HuH-7 (cell line): ENCODE measurements around the gene ARPC5L.

Experiments used
- DNase-seq: peaks from one replicate; pipeline ENCODE4 v3.0.0; 2011; ENCODE audit warnings: low spot score

The ARPC5L gene

DNA sequence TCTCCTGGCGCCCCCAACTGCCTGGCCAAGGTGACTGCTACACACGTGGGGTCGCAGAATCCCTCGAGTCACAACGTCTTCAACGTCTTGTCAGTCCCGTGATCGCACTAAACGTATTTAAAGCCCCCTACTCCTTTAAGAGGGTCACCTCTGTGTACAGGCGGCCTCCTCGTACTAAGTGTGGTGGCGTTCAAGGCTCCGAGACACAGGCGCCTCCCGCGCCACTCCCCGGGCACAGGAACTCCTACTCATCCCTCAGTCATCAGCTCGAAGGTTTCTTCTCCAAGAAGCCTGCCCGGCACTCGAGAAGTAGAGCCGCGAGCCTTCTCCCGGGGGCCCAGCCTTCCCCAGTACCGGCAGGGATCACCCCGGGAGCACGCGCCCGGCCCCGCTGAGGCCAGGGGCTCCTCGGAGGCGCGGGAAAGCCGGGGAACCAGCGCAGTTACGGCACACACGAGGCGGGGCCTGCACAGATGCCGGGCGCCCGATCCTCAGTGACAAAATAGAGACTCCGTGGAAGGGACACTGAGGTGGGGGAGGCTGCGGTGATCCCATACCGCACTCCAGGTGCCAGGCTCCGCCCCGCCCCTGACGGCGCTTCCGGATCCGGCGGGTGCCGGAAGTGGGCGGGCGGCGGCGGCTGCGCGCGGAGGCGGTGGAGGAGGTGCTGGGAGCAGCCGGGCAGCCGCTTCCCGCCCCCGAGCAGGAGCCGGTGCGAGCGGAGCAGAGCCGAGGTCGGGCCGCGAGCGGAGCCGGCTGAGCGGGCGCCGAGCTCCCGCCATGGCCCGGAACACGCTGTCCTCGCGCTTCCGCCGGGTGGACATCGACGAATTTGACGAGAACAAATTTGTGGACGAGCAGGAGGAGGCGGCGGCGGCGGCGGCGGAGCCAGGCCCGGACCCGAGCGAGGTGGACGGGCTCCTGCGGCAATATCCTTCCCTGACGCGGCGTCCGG, 6.9 kb downstream of the ARPC5L start:
- peak; percentile 98 for DNase-seq

DNA sequence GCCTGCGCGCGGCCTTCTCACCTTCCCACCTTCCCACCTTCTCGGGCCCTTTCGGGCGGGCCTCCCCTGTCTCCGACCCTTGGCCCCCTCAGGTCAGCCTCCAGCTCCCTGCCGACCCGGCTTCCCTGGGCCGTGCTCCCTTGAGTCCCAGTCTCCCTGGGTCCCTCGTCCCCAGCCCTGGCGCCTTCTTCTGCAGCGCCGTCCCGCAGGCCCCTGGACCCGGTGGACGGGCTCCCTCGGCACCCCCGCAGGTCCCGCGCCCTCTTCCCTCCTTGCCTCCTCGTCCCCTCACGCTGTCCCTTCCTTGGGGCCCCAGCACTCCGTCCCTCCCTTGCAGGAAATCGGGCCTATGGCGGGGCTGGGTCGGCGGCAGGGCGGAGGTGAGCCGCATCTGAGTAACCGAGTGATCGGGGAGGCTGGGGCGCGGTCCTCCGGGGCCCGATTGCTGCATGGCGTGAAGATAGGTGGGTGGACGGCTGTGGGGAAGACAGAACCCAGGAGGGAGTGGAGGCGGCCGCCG, 7.6 kb downstream of the ARPC5L start:
- DNase-seq = no peak

DNA sequence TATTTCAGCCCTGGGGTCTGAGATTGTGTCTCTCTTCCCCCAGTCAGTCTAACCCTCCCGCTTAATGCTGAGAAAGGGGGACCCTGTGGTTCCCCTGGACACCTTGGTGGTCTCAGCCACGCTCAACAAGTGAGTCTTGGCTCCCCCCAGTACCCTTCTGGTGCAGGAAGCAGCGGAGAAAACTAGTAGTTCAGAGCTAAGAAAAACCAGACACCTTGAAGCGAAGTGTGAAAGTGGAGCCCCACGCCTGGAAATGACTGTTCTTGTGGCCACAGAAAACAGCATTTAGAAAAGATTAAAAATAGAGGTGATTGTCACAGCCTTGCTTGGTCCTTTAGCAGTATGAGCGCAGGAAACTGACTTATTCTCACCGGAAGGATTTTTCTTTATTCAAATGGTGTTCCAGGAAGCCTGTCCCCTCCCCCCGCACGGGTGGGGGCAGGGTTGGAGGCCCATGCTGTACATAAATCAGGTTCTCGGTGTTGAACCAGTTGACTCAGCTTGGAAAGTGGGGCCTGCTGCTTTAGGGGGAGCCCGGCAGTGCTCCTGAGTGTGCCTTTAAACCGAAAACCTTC, 8.1 kb downstream of the ARPC5L start:
- DNase-seq = no peak

DNA sequence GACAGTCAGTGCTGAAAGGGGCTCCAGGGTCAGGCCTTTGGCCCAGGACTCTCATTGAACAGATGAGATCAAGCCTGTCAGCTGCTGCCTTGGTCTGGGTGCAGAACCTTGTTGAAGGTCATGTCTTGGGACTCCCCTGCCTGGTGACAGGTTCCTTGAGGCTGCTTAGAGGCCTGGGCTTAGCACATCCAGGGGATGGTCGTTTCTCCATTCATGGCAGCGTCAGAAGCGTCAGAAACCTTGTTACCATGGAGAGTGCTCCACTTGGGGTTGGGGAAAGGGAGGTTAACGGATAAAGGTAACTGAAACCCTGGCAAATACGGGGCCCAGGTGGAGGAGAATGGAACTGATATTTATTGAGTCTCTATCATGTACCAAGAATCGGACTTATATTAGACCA, 8.8 kb downstream of the ARPC5L start:
- no peak for DNase-seq

DNA sequence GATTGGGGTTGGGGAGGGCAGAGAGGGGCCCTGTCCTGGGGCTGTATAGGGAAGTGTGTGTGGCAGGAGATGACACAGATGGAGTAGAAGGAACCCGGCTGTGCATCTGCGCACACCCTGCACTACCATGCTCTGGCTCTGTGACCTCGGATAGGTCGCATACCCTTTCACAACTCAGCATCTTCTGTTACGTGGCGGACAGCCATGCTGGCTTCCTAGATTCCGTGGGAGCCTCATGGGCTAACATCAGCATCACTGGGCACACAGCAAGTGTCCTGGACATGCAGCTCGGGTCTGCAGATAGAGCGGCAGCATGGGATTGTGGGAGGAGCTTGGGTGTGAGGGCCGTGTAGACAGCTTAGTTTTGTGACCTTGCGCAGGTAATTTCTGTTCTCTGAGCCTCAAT, 9.2 kb downstream of the ARPC5L start:
- DNase-seq = no peak

DNA sequence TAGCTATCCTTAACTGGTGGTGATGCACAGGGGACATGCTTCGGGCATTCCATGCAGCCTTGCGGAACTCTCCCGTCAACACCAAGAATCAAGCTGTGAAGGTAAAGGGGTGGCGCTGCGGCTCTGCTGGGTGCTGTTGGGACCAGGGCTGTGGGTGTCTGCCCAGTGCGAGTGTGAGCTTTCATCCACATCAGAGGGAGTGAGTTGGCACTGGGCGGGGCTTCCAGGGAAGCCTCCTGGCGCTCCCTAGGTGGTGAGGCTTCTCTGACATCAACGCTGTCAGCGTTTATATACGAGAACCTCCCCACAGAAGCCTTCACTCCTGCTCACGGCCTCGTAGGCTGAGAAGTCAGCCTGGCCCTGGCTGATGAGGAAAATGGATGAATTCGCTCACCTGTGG, 11.7 kb downstream of the ARPC5L start:
- DNase-seq = no peak

DNA sequence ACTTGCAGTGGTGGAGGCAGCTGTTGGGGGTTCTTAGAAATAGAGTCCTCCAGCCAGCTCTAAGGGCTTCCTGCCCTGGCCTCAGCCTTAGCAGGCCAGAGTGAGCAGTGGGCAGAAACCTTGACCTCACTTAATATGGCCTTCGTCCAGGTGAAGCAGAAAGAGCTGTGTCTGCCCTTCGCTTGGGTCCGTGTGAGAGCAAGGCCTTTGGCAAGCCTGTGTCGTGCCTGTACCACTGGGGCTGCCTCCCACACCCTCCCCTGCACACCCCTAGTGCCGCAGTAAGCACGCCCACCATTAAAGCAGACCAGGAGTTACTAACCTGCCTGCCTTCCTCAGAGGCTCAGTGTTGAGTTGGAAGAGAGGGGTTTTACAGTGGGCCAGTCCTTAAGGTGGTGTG, 13.6 kb downstream of the ARPC5L start:
- no peak for DNase-seq

DNA sequence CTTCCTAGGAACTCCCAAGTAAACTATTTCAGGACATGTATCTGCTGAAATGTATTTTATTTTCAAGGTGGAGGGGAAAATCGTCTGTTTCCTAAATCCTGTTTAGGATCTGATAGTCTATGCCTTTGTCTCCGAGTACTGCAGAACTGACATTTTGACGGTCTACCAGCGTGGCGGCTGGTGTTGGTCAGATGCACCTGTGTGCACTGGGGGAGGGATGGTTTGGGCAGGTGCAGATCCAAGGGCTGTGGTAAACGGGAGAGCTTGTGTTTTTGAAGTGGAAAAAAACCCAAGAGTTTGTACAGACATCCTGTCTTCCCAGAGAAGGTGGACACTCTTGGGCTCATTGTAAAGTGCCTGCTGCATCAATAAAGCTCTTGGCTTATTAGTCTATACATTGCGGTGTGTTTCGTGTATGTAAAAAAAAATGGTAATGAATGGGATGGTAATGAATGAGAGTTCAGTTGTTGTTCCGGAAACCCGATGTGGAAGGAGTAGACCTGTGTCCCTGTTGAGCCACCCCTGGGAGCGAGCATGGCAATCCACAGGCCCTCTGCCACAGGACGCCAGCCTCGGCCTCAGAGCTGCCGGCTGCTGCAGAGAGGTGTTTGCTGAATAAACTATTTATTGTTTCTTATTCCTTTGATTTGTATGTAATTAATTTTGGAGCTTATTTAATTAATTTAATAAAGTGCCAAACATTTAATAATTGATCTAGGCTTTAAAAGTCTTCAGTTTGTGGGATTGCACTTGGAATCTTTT, 15.3 kb downstream of the ARPC5L start:
- DNase-seq = no peak

DNA sequence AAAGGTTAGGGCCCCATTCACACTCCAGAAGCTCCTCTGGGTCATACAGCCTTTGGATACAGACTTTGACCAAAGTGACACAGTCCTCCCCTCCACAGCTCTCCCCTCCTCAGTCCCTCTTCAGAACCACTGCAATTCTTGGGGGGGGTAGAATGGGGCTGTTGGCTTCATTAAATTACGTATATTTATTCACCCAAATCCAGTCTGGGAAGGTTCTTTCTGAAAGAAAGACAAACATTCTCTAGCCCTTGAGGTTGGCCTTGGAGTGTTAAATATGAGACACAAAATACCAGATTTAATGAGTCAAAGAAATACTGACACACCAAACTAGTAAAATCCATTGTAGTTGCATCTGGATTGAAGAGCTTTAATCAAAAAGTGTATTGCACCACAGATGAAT, 16.1 kb downstream of the ARPC5L start:
- no peak for DNase-seq

DNA sequence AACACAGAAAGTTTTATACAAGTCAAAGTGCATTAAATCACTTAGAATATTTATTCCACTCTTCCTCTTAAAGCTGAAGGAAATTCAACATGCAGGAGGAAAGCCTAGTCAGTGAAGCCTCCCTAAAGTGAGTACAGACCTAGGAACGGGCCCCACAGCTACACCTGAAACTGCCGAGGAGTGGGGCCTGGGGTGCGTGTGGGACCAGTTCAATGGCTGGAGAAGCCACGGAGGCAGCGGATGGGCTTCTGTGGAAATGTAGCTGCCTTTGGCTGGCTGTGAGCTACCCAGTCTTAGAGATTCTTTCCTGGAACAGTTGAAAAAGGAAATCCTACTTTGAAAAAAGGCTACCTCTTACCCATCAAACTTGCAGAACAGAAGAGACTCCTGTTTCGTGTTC, 16.6 kb downstream of the ARPC5L start:
- DNase-seq = no peak

DNA sequence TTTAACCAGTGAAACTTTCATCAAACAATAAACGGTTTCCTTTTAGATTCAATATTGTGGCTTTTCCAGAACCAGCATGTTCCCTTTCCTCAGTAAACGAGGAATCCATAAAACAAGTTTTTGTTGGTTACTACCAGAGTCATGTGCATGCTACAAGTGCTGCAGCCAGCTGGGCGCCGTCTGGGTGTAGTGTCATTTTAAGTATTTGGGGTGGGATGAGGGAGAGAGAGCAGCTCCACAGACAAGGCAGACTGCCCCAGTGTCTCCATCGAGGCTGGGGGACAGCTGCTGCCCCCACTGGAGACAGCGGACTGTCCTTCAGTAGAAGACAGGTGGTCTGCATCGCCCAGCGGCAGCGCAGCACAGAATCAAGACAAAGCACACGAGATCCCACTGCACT, 17.3 kb downstream of the ARPC5L start:
- no peak for DNase-seq

DNA sequence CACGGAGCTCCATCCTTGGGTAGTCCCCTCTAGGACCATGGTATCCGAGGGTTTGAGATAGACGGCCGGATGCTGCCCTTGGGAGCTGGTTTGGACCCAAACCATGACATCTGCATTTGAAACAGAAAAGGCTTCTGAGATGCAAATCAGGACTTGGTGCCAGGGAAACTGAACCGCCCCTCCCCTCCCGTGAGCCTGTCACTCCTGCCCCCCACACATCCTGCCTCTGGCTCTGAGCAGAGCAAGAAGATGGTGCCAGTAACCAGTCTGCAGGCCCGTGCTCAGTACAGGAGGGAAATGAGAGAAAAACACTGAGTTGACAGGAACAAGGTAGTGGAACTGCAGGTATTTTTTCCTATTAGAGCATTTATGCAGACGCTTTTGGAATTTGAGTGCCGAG, 18.6 kb downstream of the ARPC5L start:
- DNase-seq = no peak

DNA sequence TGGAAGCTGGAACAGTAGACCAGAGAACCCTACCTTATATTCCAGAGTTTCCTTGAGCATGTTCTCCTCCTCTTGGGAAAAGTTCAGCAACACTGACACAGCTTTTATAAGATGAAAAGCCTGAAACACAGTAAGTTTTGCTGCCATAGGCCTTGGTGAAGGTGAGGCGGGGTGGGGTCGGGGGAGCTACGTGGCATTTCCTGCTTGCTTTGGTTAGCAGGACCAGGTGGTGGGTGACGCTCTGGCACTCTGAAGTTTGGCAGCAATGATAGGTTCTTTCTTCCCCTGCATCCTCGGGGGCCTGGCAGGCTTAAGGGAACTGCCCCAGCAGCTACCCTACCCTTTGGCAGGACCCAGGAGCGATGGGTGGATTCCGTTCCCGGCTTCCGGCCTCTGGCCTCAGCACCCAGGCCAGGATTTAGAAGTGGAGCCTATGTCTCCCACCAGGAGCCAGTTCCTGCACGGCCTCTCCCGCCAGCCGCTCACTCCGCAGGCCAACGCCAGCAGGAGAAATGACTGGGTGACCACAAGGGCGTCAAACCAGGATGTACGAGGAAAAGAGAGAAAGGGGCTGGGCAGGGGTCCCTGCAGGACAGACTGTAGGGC, 19.3 kb downstream of the ARPC5L start:
- no peak for DNase-seq

DNA sequence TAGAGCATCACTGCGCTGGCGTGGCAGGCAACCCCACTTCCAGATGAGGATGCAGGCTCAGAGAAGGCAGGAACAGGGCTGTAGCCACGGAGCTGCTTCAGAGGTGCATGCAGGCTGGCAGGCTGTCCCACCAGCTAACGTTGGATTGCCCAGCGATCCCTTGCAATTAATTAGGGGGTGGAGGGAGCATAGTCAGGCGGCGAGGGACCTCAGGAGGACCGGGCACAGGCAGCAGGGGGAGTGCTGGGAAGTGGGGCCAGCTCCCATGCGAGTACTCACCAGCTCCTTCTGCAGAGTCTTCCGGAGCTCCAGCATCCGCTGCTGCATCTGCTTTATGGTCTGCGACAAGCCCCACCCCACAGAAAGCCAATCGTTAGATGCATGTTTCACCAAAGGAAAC, 20.3 kb downstream of the ARPC5L start:
- no peak for DNase-seq

DNA sequence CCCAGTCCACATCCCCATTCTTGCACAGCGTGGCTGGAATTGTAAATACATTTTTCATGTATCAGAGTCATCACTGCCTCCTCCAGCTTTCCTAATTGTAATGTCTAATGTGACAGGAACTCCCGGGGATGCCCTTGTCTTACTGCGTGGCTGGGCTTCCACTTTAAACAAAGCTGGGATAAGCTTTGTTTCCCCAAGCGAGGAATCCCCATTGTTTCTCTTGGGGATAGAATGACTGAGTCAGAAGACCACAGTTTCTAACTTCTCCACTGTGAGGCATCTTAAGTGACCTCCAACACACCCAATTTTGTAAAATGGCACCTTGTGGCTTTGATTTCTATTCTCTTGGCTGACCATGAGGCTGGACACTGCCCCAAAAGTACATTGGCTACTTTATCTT, 22.4 kb downstream of the ARPC5L start:
- no peak for DNase-seq

DNA sequence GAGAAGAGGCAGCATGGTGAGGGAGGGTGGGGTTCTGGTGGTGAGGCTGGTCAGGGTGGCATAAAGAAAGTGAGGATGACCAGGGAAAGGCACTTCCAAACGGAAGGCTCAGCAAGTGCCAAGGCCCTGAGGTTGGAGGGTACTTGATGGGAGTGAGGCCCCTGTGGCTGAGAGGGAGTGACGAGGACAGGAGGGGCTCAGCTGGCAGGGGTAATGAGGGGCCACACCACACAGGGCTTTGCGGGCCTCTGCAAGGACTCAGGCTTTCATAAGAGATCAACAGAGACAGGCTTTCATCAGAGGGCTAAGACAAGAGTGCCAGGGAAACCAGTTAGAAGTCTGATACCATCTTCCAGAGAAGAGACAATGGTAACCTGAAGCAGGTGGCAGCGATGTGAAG, 23.6 kb downstream of the ARPC5L start:
- no peak for DNase-seq

DNA sequence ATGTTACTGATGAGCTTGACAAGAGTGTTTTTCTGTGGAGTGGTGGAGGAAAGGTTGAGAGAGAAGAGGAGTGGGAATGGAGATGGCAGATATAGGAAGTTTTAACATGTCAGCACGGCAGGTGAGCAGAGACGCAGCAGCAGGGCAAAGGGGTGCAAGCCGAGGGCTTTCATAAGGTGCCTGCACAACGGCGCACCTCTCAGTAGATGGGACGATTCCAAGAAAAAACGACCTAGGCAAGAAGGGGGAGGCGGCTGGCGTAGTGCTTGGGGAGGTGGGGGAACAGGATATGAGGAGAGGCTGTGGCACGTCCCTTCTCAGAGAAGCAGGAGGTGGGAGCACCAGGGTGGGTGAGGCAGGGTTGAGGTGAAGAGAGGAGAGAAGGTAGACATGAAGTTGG, 24.5 kb downstream of the ARPC5L start:
- DNase-seq = no peak

DNA sequence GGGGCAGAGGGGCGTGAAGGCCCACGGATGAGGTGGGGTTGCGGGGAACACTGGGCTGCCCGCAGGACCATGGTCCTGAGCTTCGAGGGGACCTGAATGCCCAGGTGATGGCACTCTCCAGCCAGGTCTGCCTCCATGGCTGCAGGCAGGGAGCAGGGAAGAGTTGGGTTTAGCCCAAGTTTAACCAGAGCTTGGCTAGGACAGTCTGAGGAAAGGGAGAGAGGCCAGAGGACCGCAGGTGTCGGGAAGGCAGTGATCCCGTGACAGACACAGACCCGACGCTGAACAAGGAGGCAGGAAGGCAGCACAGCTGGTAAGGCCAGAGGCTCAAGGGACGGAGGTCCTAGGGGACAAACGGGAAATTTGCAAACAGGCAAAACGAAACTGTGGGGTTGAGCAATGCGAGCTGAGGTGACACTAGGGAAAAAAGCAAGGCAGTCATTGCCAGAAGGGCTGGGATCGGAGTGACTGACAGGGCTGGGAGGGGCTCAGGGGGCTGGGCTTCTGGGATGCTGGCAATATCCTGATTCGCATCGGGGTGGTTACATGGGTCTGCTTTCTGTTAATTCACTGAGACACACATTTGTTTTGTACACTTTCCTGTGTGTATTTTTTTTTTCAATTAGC, 25.0 kb downstream of the ARPC5L start:
- DNase-seq = no peak

DNA sequence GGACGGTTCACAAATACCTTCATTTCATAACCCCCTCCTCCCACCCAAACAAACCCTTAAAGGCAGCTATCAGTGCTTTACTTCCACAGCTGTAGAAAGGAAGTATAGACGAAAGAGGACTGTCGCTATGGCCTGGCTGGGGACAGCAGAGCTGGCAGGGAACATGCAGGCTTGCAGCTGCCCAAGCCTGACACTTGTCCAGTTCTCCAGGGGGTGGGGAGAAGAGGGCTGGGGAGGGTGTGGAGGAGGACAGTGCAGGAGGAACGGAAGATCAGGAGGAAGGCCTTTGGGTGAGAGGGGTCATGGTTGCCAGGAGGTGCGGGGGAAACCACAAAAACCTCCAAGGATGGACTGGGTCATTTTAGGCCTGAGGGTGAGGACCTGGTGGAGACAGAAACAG, 25.9 kb downstream of the ARPC5L start:
- no peak for DNase-seq

DNA sequence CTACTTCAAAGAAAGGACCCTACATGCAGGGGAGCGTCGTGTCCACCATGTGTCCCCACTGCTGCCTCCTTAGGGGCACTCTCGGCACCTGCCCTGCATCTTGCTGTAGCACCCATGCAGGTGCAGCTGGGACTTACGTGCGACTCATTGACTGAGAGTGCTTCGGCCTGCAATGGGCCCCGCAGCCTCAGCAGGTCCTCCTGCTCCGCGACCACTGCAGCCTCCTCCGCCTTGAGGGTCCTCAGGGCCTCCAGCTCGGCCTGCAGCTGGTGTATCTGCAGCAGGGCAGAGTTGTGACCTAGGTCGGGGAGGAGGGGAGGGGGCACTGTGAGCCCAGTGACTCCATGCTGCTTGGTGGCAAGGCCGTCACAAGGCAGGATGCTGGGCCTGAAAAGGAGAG, 27.1 kb downstream of the ARPC5L start:
- no peak for DNase-seq

DNA sequence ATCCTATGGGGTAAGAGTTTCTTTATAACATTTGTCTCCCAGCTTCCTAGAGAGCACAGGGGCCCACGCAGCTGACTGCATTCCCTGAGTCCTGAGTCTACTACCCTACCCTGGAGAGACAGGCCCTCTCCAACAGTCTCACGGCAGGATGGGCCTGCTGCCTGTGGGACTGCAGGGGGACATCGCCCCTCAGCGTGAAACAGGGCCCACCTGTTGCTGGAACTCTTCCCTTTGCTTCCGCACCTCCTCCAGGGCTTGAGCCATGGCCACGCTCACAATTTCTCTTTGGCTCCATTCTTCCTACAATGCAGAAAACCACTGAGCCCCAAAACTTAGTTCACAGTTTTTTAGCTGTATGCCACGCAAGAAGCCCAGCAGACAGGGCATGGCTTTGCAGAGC, 28.2 kb downstream of the ARPC5L start:
- no peak for DNase-seq
